Gastroesophageal sphincter (tissue), 4 donors: ENCODE results near the gene ZC2HC1B. TPM values are rescaled to one million over a fixed set of nuclear protein-coding genes. Genes with fewer than 3 reads are reported as not detected.

Experiments used
- ATAC-seq: fragments of 150-250 bp; one replicate; pipeline ENCODE4 v1.9.1; 2016; ENCODE audit warnings: mild to moderate bottlenecking, moderate library complexity
- H3K27ac ChIP-seq, 4 donors: fragments of 200-600 bp; sonication (generic) in 3 of 4; 1 replicate in 3 of 4; 2 replicates in 1 of 4; pipeline ENCODE4 v1.5.1; 2016 to 2019
- H3K27me3 ChIP-seq: fragments of 200-600 bp; sonication (generic); one replicate; pipeline ENCODE4 v1.5.1; 2019
- H3K36me3 ChIP-seq, 2 donors: fragments of 200-600 bp; sonication (generic); one replicate each; pipeline ENCODE4 v1.5.1; 2019; ENCODE audit warnings: control low read depth in 1 of 2
- H3K4me1 ChIP-seq, 3 donors: fragments of 200-600 bp; sonication (generic); 1 replicate in 2 of 3; 2 replicates in 1 of 3; pipeline ENCODE4 v1.5.1; 2016 to 2019; ENCODE audit warnings: control low read depth in 2 of 3
- H3K4me3 ChIP-seq, 2 donors: fragments of 200-600 bp; sonication (generic); one replicate each; pipeline ENCODE4 v1.5.1; 2019; ENCODE audit warnings: mild to moderate bottlenecking in 1 of 2, moderate library complexity in 1 of 2
- H3K9me3 ChIP-seq, 3 donors: fragments of 200-600 bp; sonication (generic); one replicate each; pipeline ENCODE4 v1.5.1; 2017 to 2019; ENCODE audit warnings: control low read depth in 2 of 3
- CTCF ChIP-seq, 4 experiments: fragments of 200-600 bp in 2 of 4; fragments of 450-650 bp in 2 of 4; sonication (generic) in 1 of 4; IDR thresholded peaks; one replicate each; pipeline ENCODE4 v1.5.1; 2017 to 2019; ENCODE audit warnings: antibody characterized with exemption in 4 of 4, mild to moderate bottlenecking in 2 of 4, moderate library complexity in 2 of 4
- EP300 ChIP-seq: sonication (generic); formaldehyde crosslinking; IDR thresholded peaks from one replicate; pipeline ENCODE4 v1.6.1; 2017; ENCODE audit warnings: antibody characterized with exemption, mild to moderate bottlenecking
- POLR2A ChIP-seq, 2 donors: fragments of 450-650 bp; IDR thresholded peaks; one replicate each; pipeline ENCODE4 v1.6.1; 2017; ENCODE audit warnings: antibody characterized with exemption in 2 of 2, mild to moderate bottlenecking in 2 of 2, moderate library complexity in 1 of 2
- POLR2AphosphoS5 ChIP-seq: sonication (generic); formaldehyde crosslinking; IDR thresholded peaks from one replicate; pipeline ENCODE4 v1.6.1; 2017; ENCODE audit warnings: antibody characterized with exemption
- WGBS, 2 donors: methylation state at CpG; one replicate each; pipeline ENCODE4 v1.1.5; 2018; ENCODE audit warnings: low coverage in 1 of 2; 5-methylcytosine and 5-hydroxymethylcytosine counted together
- total RNA-seq, 4 donors: library from RNA; depleted of rRNA; stranded (reverse); fragments of >200 nt; gene quantifications; one replicate each; pipeline ENCODE4 v1.1.0, GENCODE V29; 2016

The ZC2HC1B gene
- total RNA-seq, 4 donors from 2014 or later = not detected

GRCh38 chr6:143882401-143882930 lies 18.2 kb downstream of the ZC2HC1B start:
- H3K4me1 ChIP-seq = no peaks in the 10 kb centered on the region
- 42 to 62% methylated on average over 2 of the region's 2 CpGs for WGBS, 2 donors
- no peak overlapping the region for H3K27ac ChIP-seq
- peaks cover 0 to 4% (median 0%) of the 10 kb centered on the region in 3 donors for H3K9me3 ChIP-seq
- TF ChIP-seq POLR2A (IDR thresholded peaks at IDR 0.05) (no peak), POLR2AphosphoS5 (no peak), CTCF (IDR thresholded peaks at IDR 0.05) (no peak), EP300 (no peak)
- no peak overlapping the region for H3K4me3 ChIP-seq
- H3K36me3 ChIP-seq = no peaks in the 10 kb centered on the region
- no peak for ATAC-seq
- H3K27me3 ChIP-seq = no peaks in the 10 kb centered on the region

- ATAC-seq = no peak
- no peak overlapping the region for H3K4me3 ChIP-seq
- H3K27ac ChIP-seq = no peak overlapping the region
- TF ChIP-seq CTCF (IDR thresholded peaks at IDR 0.05) (no peak), POLR2A (IDR thresholded peaks at IDR 0.05) (no peak), EP300 (no peak), POLR2AphosphoS5 (no peak)
- no peaks in the 10 kb centered on the region for H3K4me1 ChIP-seq
- H3K27me3 ChIP-seq = no peaks in the 10 kb centered on the region
- no peaks in the 10 kb centered on the region for H3K9me3 ChIP-seq
- WGBS, 2 donors = 58 to 60% methylated on average over 7 of the region's 7 CpGs
- H3K36me3 ChIP-seq = no peaks in the 10 kb centered on the region
Measured at GRCh38 chr6:143884216-143884900, 20.1 kb downstream of the ZC2HC1B start.

- Histone ChIP-seq H3K4me1 (no peaks in the 10 kb centered on the region), H3K27me3 (no peaks in the 10 kb centered on the region), H3K36me3 (no peaks in the 10 kb centered on the region), H3K27ac (no peak overlapping the region), H3K9me3 (no peaks in the 10 kb centered on the region), H3K4me3 (no peak overlapping the region)
- 100% methylated on average over 1 of the region's 1 CpG for WGBS, 2 donors
- no peak for ATAC-seq
- no peak for TF ChIP-seq EP300
- no peak for TF ChIP-seq POLR2AphosphoS5
- no peak for TF ChIP-seq POLR2A (IDR thresholded peaks at IDR 0.05)
- no peak for TF ChIP-seq CTCF (IDR thresholded peaks at IDR 0.05)
Measured at GRCh38 chr6:143885116-143885515, 20.8 kb downstream of the ZC2HC1B start.

DNA sequence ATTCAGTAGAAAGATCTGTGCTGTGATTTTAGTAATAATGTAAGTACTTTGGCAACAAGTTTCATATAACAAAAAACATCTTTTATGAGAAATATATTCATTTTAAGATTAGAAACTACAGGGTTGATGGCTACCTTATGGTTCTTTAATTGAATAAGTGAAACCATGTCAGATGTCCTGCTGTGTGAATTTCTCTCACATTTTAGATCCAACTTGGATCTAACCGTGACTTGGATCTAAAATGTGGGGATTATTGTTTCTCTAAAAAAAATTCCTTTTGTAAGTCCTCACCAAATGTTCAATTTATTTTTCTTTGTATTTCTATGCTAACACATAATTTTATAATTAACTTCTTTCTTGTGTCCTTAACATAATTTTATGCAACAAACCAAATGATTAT lies 30.4 kb downstream of the ZC2HC1B start:
- ATAC-seq = no peak
- no peak overlapping the region for H3K27ac ChIP-seq
- TF ChIP-seq POLR2AphosphoS5 (no peak), EP300 (no peak), POLR2A (IDR thresholded peaks at IDR 0.05) (no peak), CTCF (IDR thresholded peaks at IDR 0.05) (no peak)
- H3K27me3 ChIP-seq = no peaks in the 10 kb centered on the region
- H3K4me3 ChIP-seq = no peak overlapping the region
- no peaks in the 10 kb centered on the region for H3K36me3 ChIP-seq
- 55 to 75% methylated on average over 1 of the region's 1 CpG for WGBS, 2 donors
- H3K4me1 ChIP-seq = no peaks in the 10 kb centered on the region
- no peaks in the 10 kb centered on the region for H3K9me3 ChIP-seq

- WGBS, 2 donors = 78 to 96% methylated on average over 3 of the region's 3 CpGs
Measured at GRCh38 chr6:143896126-143896860, 32.0 kb downstream of the ZC2HC1B start.

More at GRCh38 chr6:143896126-143896860, 32.0 kb downstream of the ZC2HC1B start:
- no peak overlapping the region for H3K4me3 ChIP-seq
- no peak for ATAC-seq
- TF ChIP-seq CTCF (IDR thresholded peaks at IDR 0.05) (no peak), POLR2AphosphoS5 (no peak), EP300 (no peak), POLR2A (IDR thresholded peaks at IDR 0.05) (no peak)
- no peaks in the 10 kb centered on the region for H3K27me3 ChIP-seq
- peaks cover 0 to under 1% (median 0%) of the 10 kb centered on the region in 3 donors for H3K4me1 ChIP-seq
- no peaks in the 10 kb centered on the region for H3K9me3 ChIP-seq
- no peak overlapping the region for H3K27ac ChIP-seq
- no peaks in the 10 kb centered on the region for H3K36me3 ChIP-seq
